ENCODE measurements around the gene ACTBL2. TPM values are rescaled to one million over a fixed set of nuclear protein-coding genes. Genes with fewer than 3 reads are reported as not detected.

Gene ACTBL2
- total and polyA plus RNA-seq, 2 experiments from 2014 or later, result 0.11 to 0.34 TPM

DNA sequence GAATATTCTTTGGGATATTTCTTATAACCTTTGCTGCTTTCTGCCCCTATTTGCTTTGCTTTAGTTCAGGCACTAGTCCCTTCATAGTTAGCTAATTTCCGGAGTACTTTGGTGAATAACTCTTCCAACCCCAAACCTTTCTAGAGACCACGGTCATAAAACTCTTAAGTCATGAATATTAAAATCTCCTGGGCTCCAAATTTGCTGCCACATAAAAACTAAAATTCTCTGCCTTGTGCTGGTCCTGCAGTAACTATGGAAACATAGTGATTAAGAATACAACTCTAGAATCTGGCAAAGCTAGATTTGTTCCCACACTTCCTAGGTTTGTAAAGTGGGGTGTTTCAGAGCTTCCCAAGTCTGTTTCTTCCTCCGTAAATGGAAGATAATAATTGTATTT is 10.0 kb upstream of the ACTBL2 start:
- no peak overlapping the region for H3K4me2 ChIP-seq (ENCODE audit: unreplicated experiment)
- H3K9me3 ChIP-seq (ENCODE audit: low read depth), result no peaks in the 10 kb centered on the region
- H3K27me3 ChIP-seq (replicated peaks; ENCODE audit: insufficient read depth), result no peaks in the 10 kb centered on the region
- no peaks in the 10 kb centered on the region for H4K20me1 ChIP-seq (ENCODE audit: insufficient read depth)
- TF ChIP-seq EZH2phosphoT487 (IDR thresholded peaks at IDR 0.05; ENCODE audit: insufficient read depth, low read depth) (no peak), EZH2 (IDR thresholded peaks at IDR 0.05; ENCODE audit: insufficient read depth, poor library complexity, severe bottlenecking) (no peak)
- in situ Hi-C loops (cut with MboI), result no loop called here
- H3K9ac ChIP-seq, result no peak overlapping the region
- no peak for DNase-seq
- peaks cover 16% of the 10 kb centered on the region for H3F3A ChIP-seq (ENCODE audit: insufficient read depth)
- no peaks in the 10 kb centered on the region for H3K79me2 ChIP-seq (ENCODE audit: insufficient read depth)
- no peak overlapping the region for H2AFZ ChIP-seq
- no peak overlapping the region for H3K4me3 ChIP-seq
- peaks cover 38% of the 10 kb centered on the region for H3K4me1 ChIP-seq (ENCODE audit: insufficient read depth)
- H3K9me2 ChIP-seq (ENCODE audit: insufficient read depth), result no peaks in the 10 kb centered on the region
- H3K36me3 ChIP-seq (ENCODE audit: low read depth), result no peaks in the 10 kb centered on the region
- 84 to 87% methylated on average over 3 of the region's 3 CpGs for WGBS, 2 experiments (ENCODE audit: low coverage in 1 of 2, low lambda C conversion rate in 2 of 2, missing lambda C conversion rate in 2 of 2)
- no peak overlapping the region for H3K27ac ChIP-seq

DNA sequence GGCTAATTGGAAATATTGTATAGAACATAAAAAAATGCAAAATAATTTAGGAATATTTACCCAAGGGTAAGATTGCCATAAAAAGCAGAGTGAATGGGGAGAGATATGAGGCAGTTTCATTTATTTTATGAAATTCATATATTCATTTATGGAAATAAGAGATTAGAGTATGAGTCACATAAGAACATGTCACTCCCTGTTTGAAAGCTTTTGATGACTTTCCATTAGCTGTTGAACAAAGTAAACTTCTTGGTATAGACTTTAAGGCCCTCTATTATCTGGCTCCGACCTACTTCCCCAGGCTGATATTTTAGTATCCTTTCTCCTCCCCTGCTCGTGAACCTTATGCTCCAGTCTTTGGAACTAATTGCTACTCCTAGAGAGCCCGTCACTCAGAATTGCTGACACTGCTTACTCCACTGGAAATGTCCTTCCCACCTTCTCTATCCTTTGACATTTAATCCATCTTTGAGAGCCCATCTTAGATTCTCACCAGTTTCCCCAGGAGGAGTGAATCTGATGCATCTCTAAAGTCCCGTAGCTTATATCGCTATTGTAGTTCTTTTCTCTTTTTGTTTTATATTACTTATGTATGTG is 8.9 kb upstream of the ACTBL2 start:
- no peak for DNase-seq
- peaks cover 16% of the 10 kb centered on the region for H3F3A ChIP-seq (ENCODE audit: insufficient read depth)
- H3K27me3 ChIP-seq (replicated peaks; ENCODE audit: insufficient read depth), result no peaks in the 10 kb centered on the region
- H3K9me3 ChIP-seq (ENCODE audit: low read depth), result no peaks in the 10 kb centered on the region
- no peak overlapping the region for H3K27ac ChIP-seq
- H4K20me1 ChIP-seq (ENCODE audit: insufficient read depth), result no peaks in the 10 kb centered on the region
- in situ Hi-C loops (cut with MboI), result no loop called here
- TF ChIP-seq EZH2phosphoT487 (IDR thresholded peaks at IDR 0.05; ENCODE audit: insufficient read depth, low read depth) (no peak), EZH2 (IDR thresholded peaks at IDR 0.05; ENCODE audit: insufficient read depth, poor library complexity, severe bottlenecking) (no peak)
- H3K4me1 ChIP-seq (ENCODE audit: insufficient read depth), result peaks cover 40% of the 10 kb centered on the region
- H2AFZ ChIP-seq, result no peak overlapping the region
- no peak overlapping the region for H3K4me3 ChIP-seq
- no peak overlapping the region for H3K4me2 ChIP-seq (ENCODE audit: unreplicated experiment)
- H3K9ac ChIP-seq, result no peak overlapping the region
- no peaks in the 10 kb centered on the region for H3K79me2 ChIP-seq (ENCODE audit: insufficient read depth)
- no peaks in the 10 kb centered on the region for H3K9me2 ChIP-seq (ENCODE audit: insufficient read depth)
- WGBS, 2 experiments (ENCODE audit: low coverage in 1 of 2, low lambda C conversion rate in 2 of 2, missing lambda C conversion rate in 2 of 2), result 95 to 97% methylated on average over 5 of the region's 5 CpGs
- H3K36me3 ChIP-seq (ENCODE audit: low read depth), result no peaks in the 10 kb centered on the region

DNA sequence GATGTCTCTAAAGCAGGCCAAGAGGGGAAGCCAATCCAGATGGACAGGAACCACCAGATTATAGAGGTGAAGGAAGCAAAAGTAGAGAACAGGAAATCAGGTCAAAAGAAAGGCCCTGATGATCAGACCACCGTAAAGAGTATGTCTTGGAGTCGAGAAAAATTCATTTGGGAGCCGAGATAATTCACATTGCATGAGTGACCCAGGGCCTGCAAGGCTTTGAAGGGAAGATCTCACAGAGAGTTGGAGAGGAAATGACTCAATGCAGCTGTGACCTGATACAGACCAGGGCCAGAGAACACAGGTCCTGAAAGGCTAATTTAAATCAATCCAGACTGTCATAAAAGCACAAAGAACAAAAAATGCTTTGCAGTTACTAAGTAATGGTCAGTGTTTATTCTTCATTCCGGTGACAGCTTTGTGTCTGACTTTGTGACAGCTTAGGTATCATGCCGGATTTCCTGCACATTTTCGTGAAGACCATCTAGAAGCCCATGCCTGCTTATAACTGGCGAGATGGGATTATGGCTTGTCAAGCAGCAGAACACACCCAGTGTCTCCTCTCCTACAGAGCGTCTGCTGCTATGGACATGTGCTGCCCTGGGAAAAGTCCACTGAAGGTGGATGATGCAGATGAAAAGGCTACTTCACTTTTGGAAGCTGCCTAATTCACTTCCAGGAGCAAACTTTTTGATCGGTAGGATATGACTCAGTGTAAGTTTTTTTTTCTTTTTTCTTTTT is 5.8 kb upstream of the ACTBL2 start:
- Histone ChIP-seq H3K9me3 (ENCODE audit: low read depth) (no peaks in the 10 kb centered on the region), H3K9ac (0 out of 2 replicates have a peak overlapping the region, but pooled peaks have one; percentile 3), H3K4me2 (ENCODE audit: unreplicated experiment) (peak overlapping the region; percentile 43), H3K4me1 (ENCODE audit: insufficient read depth) (peaks cover 17% of the 10 kb centered on the region), H3K79me2 (ENCODE audit: insufficient read depth) (no peaks in the 10 kb centered on the region), H4K20me1 (ENCODE audit: insufficient read depth) (no peaks in the 10 kb centered on the region), H3K4me3 (no peak overlapping the region), H3K27ac (peak overlapping the region; percentile 19; the same call in 1 of the 2 replicates), H2AFZ (peak overlapping the region; percentile 34), H3K9me2 (ENCODE audit: insufficient read depth) (no peaks in the 10 kb centered on the region), H3K27me3 (replicated peaks; ENCODE audit: insufficient read depth) (no peaks in the 10 kb centered on the region), H3K36me3 (ENCODE audit: low read depth) (no peaks in the 10 kb centered on the region), H3F3A (ENCODE audit: insufficient read depth) (peaks cover 14% of the 10 kb centered on the region)
- in situ Hi-C loops (cut with MboI), result loop anchor here (10.0 kb wide), 1 partner anchor 184 kb away; no protein-coding TSS in a partner anchor
- DNase-seq, result peak; percentile 73
- WGBS, 2 experiments (ENCODE audit: low coverage in 1 of 2, low lambda C conversion rate in 2 of 2, missing lambda C conversion rate in 2 of 2), result 40 to 47% methylated on average over 9 of the region's 9 CpGs
- TF ChIP-seq EZH2 (IDR thresholded peaks at IDR 0.05; ENCODE audit: insufficient read depth, poor library complexity, severe bottlenecking), result no peak

DNA sequence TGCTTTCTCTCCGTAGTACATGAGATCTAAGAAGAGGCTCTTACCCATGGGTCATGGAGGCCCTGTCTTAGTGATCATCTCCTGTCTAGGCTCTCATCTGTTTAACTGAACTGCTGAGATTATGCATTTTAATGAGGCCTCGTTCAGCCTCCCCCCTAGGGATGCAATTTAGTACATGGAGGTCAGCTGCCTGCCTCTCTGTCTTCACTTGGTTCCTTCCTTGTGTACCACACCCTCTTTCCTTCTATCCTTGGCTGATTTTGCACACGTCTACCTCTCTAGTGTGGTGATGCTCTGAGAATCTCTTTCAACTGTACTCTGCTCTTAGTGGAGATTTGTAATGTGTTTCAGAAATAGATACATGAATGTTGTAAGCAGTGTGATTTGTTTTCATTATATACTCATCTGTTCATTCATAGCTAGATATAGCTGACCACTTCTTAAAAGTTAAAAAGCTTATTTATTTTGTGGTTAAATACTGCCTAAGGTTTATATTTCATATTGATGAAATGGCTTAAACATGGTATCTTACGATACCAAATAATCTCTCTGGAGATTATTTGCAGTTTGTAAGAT is 3.5 kb upstream of the ACTBL2 start:
- no peak for TF ChIP-seq EZH2 (IDR thresholded peaks at IDR 0.05; ENCODE audit: insufficient read depth, poor library complexity, severe bottlenecking)
- no peak for TF ChIP-seq EZH2phosphoT487 (IDR thresholded peaks at IDR 0.05; ENCODE audit: insufficient read depth, low read depth)
- Histone ChIP-seq H3K4me3 (no peak overlapping the region), H2AFZ (no peak overlapping the region)

More for the DNA sequence above, 3.5 kb upstream of the ACTBL2 start:
- Histone ChIP-seq H3K4me1 (ENCODE audit: insufficient read depth) (peaks cover 29% of the 10 kb centered on the region), H3F3A (ENCODE audit: insufficient read depth) (peaks cover 14% of the 10 kb centered on the region), H3K9me3 (ENCODE audit: low read depth) (no peaks in the 10 kb centered on the region), H3K79me2 (ENCODE audit: insufficient read depth) (no peaks in the 10 kb centered on the region), H3K9me2 (ENCODE audit: insufficient read depth) (no peaks in the 10 kb centered on the region), H4K20me1 (ENCODE audit: insufficient read depth) (no peaks in the 10 kb centered on the region), H3K36me3 (ENCODE audit: low read depth) (no peaks in the 10 kb centered on the region), H3K4me2 (ENCODE audit: unreplicated experiment) (no peak overlapping the region), H3K9ac (no peak overlapping the region), H3K27me3 (replicated peaks; ENCODE audit: insufficient read depth) (no peaks in the 10 kb centered on the region), H3K27ac (no peak overlapping the region)
- 92 to 94% methylated on average over 4 of the region's 4 CpGs for WGBS, 2 experiments (ENCODE audit: low coverage in 1 of 2, low lambda C conversion rate in 2 of 2, missing lambda C conversion rate in 2 of 2)
- in situ Hi-C loops (cut with MboI), result loop anchor here (10.0 kb wide), 1 partner anchor 181 kb away; no protein-coding TSS in a partner anchor
- DNase-seq, result no peak

All from GM23248 (cell line).